SK-N-SH treated with all-trans-retinoic acid at 6 μM for 48 hours (cell line): ENCODE results near the gene CAST.
A peak's percentile ranks its signal among the peaks of the same experiment; 100 is the strongest.

Experiments used
- ATAC-seq: fragments of 200-7000 bp; cut with Tn5 transposase; 3 replicates; pipeline ENCODE4 v1.9.1; 2020; ENCODE audit warnings: mild to moderate bottlenecking, moderate library complexity
- ARNTL ChIP-seq: fragments of 450-650 bp; formaldehyde crosslinking; IDR thresholded peaks from 2 replicates; pipeline ENCODE4 v1.5.0; 2020; ENCODE audit warnings: low read depth, mild to moderate bottlenecking, moderate library complexity, borderline replicate concordance
- BACH2 ChIP-seq: fragments of 250-450 bp; sonication (Bioruptor Pico); IDR thresholded peaks from 2 replicates; pipeline ENCODE4 v1.9.0; 2021; ENCODE audit warnings: mild to moderate bottlenecking, borderline replicate concordance
- CSDC2 ChIP-seq: fragments of 250-450 bp; sonication (Bioruptor Pico); IDR thresholded peaks from 2 replicates; pipeline ENCODE4 v1.5.0; 2020; ENCODE audit warnings: mild to moderate bottlenecking, moderate library complexity
- CSRNP3 ChIP-seq: fragments of 250-450 bp; sonication (Bioruptor Pico); IDR thresholded peaks from 2 replicates; pipeline ENCODE4 v1.5.1; 2021; ENCODE audit warnings: mild to moderate bottlenecking, moderate library complexity
- ESRRG ChIP-seq: fragments of 250-450 bp; sonication (Bioruptor Pico); IDR thresholded peaks from 2 replicates; pipeline ENCODE4 v1.6.1; 2021; ENCODE audit warnings: mild to moderate bottlenecking
- GLIS3 ChIP-seq: fragments of 250-450 bp; sonication (Bioruptor Pico); IDR thresholded peaks from 2 replicates; pipeline ENCODE4 v1.5.0; 2020; ENCODE audit warnings: mild to moderate bottlenecking, moderate library complexity
- ISL1 ChIP-seq: fragments of 250-450 bp; sonication (Bioruptor Pico); IDR thresholded peaks from 2 replicates; pipeline ENCODE4 v2.1.2; 2022; ENCODE audit warnings: mild to moderate bottlenecking, moderate library complexity
- OSR1 ChIP-seq: fragments of 250-450 bp; sonication (Bioruptor Pico); IDR thresholded peaks from 2 replicates; pipeline ENCODE4 v1.8.0; 2022; ENCODE audit warnings: moderate library complexity, mild to moderate bottlenecking, inconsistent platforms
- PATZ1 ChIP-seq: fragments of 250-450 bp; sonication (Bioruptor Pico); IDR thresholded peaks from 2 replicates; pipeline ENCODE4 v1.8.0; 2020; ENCODE audit warnings: mild to moderate bottlenecking, moderate library complexity, borderline replicate concordance
- POU6F1 ChIP-seq: fragments of 250-450 bp; sonication (Bioruptor Pico); IDR thresholded peaks from 2 replicates; pipeline ENCODE4 v1.8.0; 2021; ENCODE audit warnings: low read depth, mild to moderate bottlenecking, moderate library complexity, borderline replicate concordance
- PPARA ChIP-seq: fragments of 250-450 bp; sonication (Bioruptor Pico); IDR thresholded peaks from 2 replicates; pipeline ENCODE4 v1.5.0; 2020; ENCODE audit warnings: mild to moderate bottlenecking, borderline replicate concordance
- RARB ChIP-seq: fragments of 250-450 bp; sonication (Bioruptor Pico); IDR thresholded peaks from 2 replicates; pipeline ENCODE4 v1.8.0; 2021; ENCODE audit warnings: mild to moderate bottlenecking, moderate library complexity
- SNAI2 ChIP-seq: fragments of 250-450 bp; sonication (Bioruptor Pico); IDR thresholded peaks from 2 replicates; pipeline ENCODE4 v1.5.0; 2020; ENCODE audit warnings: mild to moderate bottlenecking, moderate library complexity
- TOX ChIP-seq: fragments of 250-450 bp; sonication (Bioruptor Pico); IDR thresholded peaks from 2 replicates; pipeline ENCODE4 v1.8.0; 2021; ENCODE audit warnings: mild to moderate bottlenecking, moderate library complexity, borderline replicate concordance
- TSHZ2 ChIP-seq: fragments of 250-450 bp; sonication (Bioruptor Pico); IDR thresholded peaks from 2 replicates; pipeline ENCODE4 v1.5.0; 2020; ENCODE audit warnings: mild to moderate bottlenecking, moderate library complexity
- ZC3H10 ChIP-seq: fragments of 250-450 bp; sonication (Bioruptor Pico); IDR thresholded peaks from 2 replicates; pipeline ENCODE4 v1.5.1; 2021; ENCODE audit warnings: mild to moderate bottlenecking, moderate library complexity
- ZFP3 ChIP-seq: fragments of 250-450 bp; sonication (Bioruptor Pico); IDR thresholded peaks from 2 replicates; pipeline ENCODE4 v1.5.0; 2020; ENCODE audit warnings: mild to moderate bottlenecking, moderate library complexity
- ZFP30 ChIP-seq: fragments of 450-650 bp; formaldehyde crosslinking; IDR thresholded peaks from 2 replicates; pipeline ENCODE4 v1.5.0; 2022; ENCODE audit warnings: mild to moderate bottlenecking, moderate library complexity
- ZNF565 ChIP-seq: fragments of 450-650 bp; formaldehyde crosslinking; conservative IDR thresholded peaks from 2 replicates; pipeline ENCODE4 v1.5.0; 2020; ENCODE audit warnings: low read depth, mild to moderate bottlenecking, moderate library complexity
- ZNF70 ChIP-seq: fragments of 450-650 bp; formaldehyde crosslinking; IDR thresholded peaks from 2 replicates; pipeline ENCODE4 v1.5.0; 2020; ENCODE audit warnings: mild to moderate bottlenecking, moderate library complexity
- ZNF8 ChIP-seq: fragments of 450-650 bp; formaldehyde crosslinking; IDR thresholded peaks from 2 replicates; pipeline ENCODE4 v1.5.0; 2020; ENCODE audit warnings: mild to moderate bottlenecking, moderate library complexity

Gene CAST

GRCh38 chr5:96655085-96655484 lies 7.1 kb upstream of the CAST start:
- no peak for TF ChIP-seq GLIS3
- no peak for TF ChIP-seq CSDC2 (CRISPR knock-in tag)
- TF ChIP-seq SNAI2 (CRISPR knock-in tag), result no peak
- TF ChIP-seq ZFP3 (CRISPR knock-in tag), result no peak
- TF ChIP-seq POU6F1 (CRISPR knock-in tag), result no peak
- TF ChIP-seq CSRNP3 (CRISPR knock-in tag), result no peak
- TF ChIP-seq TSHZ2 (CRISPR knock-in tag), result no peak
- TF ChIP-seq ZNF565 (CRISPR knock-in tag), result no peak
- TF ChIP-seq OSR1 (CRISPR knock-in tag), result no peak
- TF ChIP-seq RARB (CRISPR knock-in tag), result no peak
- TF ChIP-seq ZFP30 (CRISPR knock-in tag), result no peak
- no peak for TF ChIP-seq PPARA (CRISPR knock-in tag)
- TF ChIP-seq ARNTL (CRISPR knock-in tag), result no peak
- TF ChIP-seq PATZ1, result no peak
- no peak for TF ChIP-seq ZC3H10
- no peak for TF ChIP-seq ESRRG (CRISPR knock-in tag)
- no peak for TF ChIP-seq ZNF70 (CRISPR knock-in tag)
- TF ChIP-seq ZNF8, result no peak
- TF ChIP-seq BACH2 (CRISPR knock-in tag), result no peak
- TF ChIP-seq ISL1 (CRISPR knock-in tag), result no peak
- ATAC-seq, result peak; percentile 13; the same call in 1 of the 3 replicates

- peak; percentile 75 for ATAC-seq
- no peak for TF ChIP-seq ARNTL (CRISPR knock-in tag)
- no peak for TF ChIP-seq GLIS3
- no peak for TF ChIP-seq PPARA (CRISPR knock-in tag)
- no peak for TF ChIP-seq ZNF565 (CRISPR knock-in tag)
- no peak for TF ChIP-seq BACH2 (CRISPR knock-in tag)
- TF ChIP-seq PATZ1, result no peak
- no peak for TF ChIP-seq CSRNP3 (CRISPR knock-in tag)
- no peak for TF ChIP-seq ZNF8
- no peak for TF ChIP-seq ZFP30 (CRISPR knock-in tag)
- TF ChIP-seq OSR1 (CRISPR knock-in tag), result no peak
- no peak for TF ChIP-seq TOX (CRISPR knock-in tag)
Measured at GRCh38 chr5:96655506-96655905, 6.7 kb upstream of the CAST start.
